ENCODE measurements around the gene SLC2A1.

The SLC2A1 gene

GRCh38 chr1:42963378-42964043 lies 4.8 kb upstream of the SLC2A1 start:
- no peak overlapping the region for H3K4me3 ChIP-seq (ENCODE audit: low read depth, low read length)
- POLR2A ChIA-PET = no interaction called here
- TF ChIP-seq EGR2 (tag by site-specific recombination; IDR thresholded peaks at IDR 0.05; ENCODE audit: low read depth) = no peak
- no peak for TF ChIP-seq MYNN (tag by site-specific recombination; IDR thresholded peaks at IDR 0.05; ENCODE audit: borderline replicate concordance)
- no peak for TF ChIP-seq ZNF280C (tag by site-specific recombination; IDR thresholded peaks at IDR 0.05)
- TF ChIP-seq ZNF394 (tag by site-specific recombination; IDR thresholded peaks at IDR 0.05; ENCODE audit: borderline replicate concordance) = no peak
- no peak; the same call in 1 of the 2 replicates for TF ChIP-seq ZBTB17 (tag by site-specific recombination; IDR thresholded peaks at IDR 0.05)
- no peak for TF ChIP-seq GLI2 (tag by site-specific recombination; IDR thresholded peaks at IDR 0.05; ENCODE audit: borderline replicate concordance, low read depth)
- no peak for TF ChIP-seq ZSCAN30 (tag by site-specific recombination; IDR thresholded peaks at IDR 0.05)
- TF ChIP-seq RBAK (tag by site-specific recombination; IDR thresholded peaks at IDR 0.05) = no peak
- no peak; the same call in 1 of the 2 replicates for TF ChIP-seq ZBTB48 (tag by site-specific recombination; IDR thresholded peaks at IDR 0.05)
- TF ChIP-seq ZNF16 (tag by site-specific recombination; IDR thresholded peaks at IDR 0.05; ENCODE audit: low read depth) = no peak
- no peak for TF ChIP-seq ZNF664 (tag by site-specific recombination; IDR thresholded peaks at IDR 0.05)
- TF ChIP-seq ZSCAN18 (tag by site-specific recombination; IDR thresholded peaks at IDR 0.05) = no peak
- TF ChIP-seq ZNF184 (tag by site-specific recombination; IDR thresholded peaks at IDR 0.05) = no peak
- 0 out of 2 replicates have a peak, but pooled peaks have one; percentile 39 for TF ChIP-seq ATF2 (tag by site-specific recombination; IDR thresholded peaks at IDR 0.05; ENCODE audit: low read depth)
- TF ChIP-seq OSR2 (tag by site-specific recombination; IDR thresholded peaks at IDR 0.05) = no peak
- no peak for TF ChIP-seq ZNF140 (tag by site-specific recombination; IDR thresholded peaks at IDR 0.05)
- TF ChIP-seq ZNF660 (tag by site-specific recombination; IDR thresholded peaks at IDR 0.05) = no peak
- peak; percentile 89 for TF ChIP-seq ZNF398 (tag by site-specific recombination; IDR thresholded peaks at IDR 0.05)
- TF ChIP-seq ZNF335 (tag by site-specific recombination; conservative IDR thresholded peaks at IDR 0.05) = 0 out of 2 replicates have a peak, but pooled peaks have one; percentile 31
- TF ChIP-seq ZNF580 (tag by site-specific recombination; IDR thresholded peaks at IDR 0.05) = no peak
- no peak for TF ChIP-seq ZBTB49 (tag by site-specific recombination; IDR thresholded peaks at IDR 0.05; ENCODE audit: low read depth)
- TF ChIP-seq ZNF549 (tag by site-specific recombination; IDR thresholded peaks at IDR 0.05) = no peak
- TF ChIP-seq KLF16 (tag by site-specific recombination; IDR thresholded peaks at IDR 0.05) = no peak
- no peak for TF ChIP-seq HOXD13 (CRISPR knock-in tag; IDR thresholded peaks at IDR 0.05; ENCODE audit: borderline replicate concordance)
- TF ChIP-seq FEZF1 (tag by site-specific recombination; IDR thresholded peaks at IDR 0.05) = peak; percentile 76
- TF ChIP-seq ZNF670 (tag by site-specific recombination; IDR thresholded peaks at IDR 0.05; ENCODE audit: low read depth) = no peak
- no peak for TF ChIP-seq ZNF626 (tag by site-specific recombination; IDR thresholded peaks at IDR 0.05)
- TF ChIP-seq ZNF830 (tag by site-specific recombination; IDR thresholded peaks at IDR 0.05; ENCODE audit: low read depth) = no peak
- TF ChIP-seq ZNF623 (tag by site-specific recombination; IDR thresholded peaks at IDR 0.05) = no peak

More at GRCh38 chr1:42963378-42964043, 4.8 kb upstream of the SLC2A1 start:
- no peaks in the 10 kb centered on the region for H3K9me3 ChIP-seq (ENCODE audit: control insufficient read depth, insufficient read depth, low read depth, low read length)
- H3K4me1 ChIP-seq (ENCODE audit: control insufficient read depth, insufficient read depth, low read length) = peaks cover 9% of the 10 kb centered on the region; the same call in 1 of the 2 replicates
- H3K36me3 ChIP-seq (ENCODE audit: control insufficient read depth in 2 of 2, insufficient read depth in 1 of 2, low read length in 2 of 2) = no peaks in the 10 kb centered on the region
- no peak overlapping the region for H3K27ac ChIP-seq (ENCODE audit: extremely low read depth, low read depth, low read length)
- CTCF ChIA-PET = interaction anchor here (1.9 kb wide), 1 partner anchor 110 kb away, joined by 7 read pairs; no protein-coding TSS in a partner anchor
